SK-N-SH treated with all-trans-retinoic acid at 6 μM for 48 hours (cell line): ENCODE data around the gene PJA2.

Experiments
- ATAC-seq: fragments of 200-7000 bp; cut with Tn5 transposase; 3 replicates; pipeline ENCODE4 v1.9.1; 2020; ENCODE audit warnings: mild to moderate bottlenecking, moderate library complexity
- ARNTL ChIP-seq: fragments of 450-650 bp; formaldehyde crosslinking; IDR thresholded peaks from 2 replicates; pipeline ENCODE4 v1.5.0; 2020; ENCODE audit warnings: low read depth, mild to moderate bottlenecking, moderate library complexity, borderline replicate concordance
- BACH2 ChIP-seq: fragments of 250-450 bp; sonication (Bioruptor Pico); IDR thresholded peaks from 2 replicates; pipeline ENCODE4 v1.9.0; 2021; ENCODE audit warnings: mild to moderate bottlenecking, borderline replicate concordance
- CREB5 ChIP-seq: fragments of 250-450 bp; sonication (Bioruptor Pico); IDR thresholded peaks from 2 replicates; pipeline ENCODE4 v1.5.1; 2020; ENCODE audit warnings: low read depth, mild to moderate bottlenecking, moderate library complexity
- CSDC2 ChIP-seq: fragments of 250-450 bp; sonication (Bioruptor Pico); IDR thresholded peaks from 2 replicates; pipeline ENCODE4 v1.5.0; 2020; ENCODE audit warnings: mild to moderate bottlenecking, moderate library complexity
- ESRRG ChIP-seq: fragments of 250-450 bp; sonication (Bioruptor Pico); IDR thresholded peaks from 2 replicates; pipeline ENCODE4 v1.6.1; 2021; ENCODE audit warnings: mild to moderate bottlenecking
- GLIS3 ChIP-seq: fragments of 250-450 bp; sonication (Bioruptor Pico); IDR thresholded peaks from 2 replicates; pipeline ENCODE4 v1.5.0; 2020; ENCODE audit warnings: mild to moderate bottlenecking, moderate library complexity
- ISL1 ChIP-seq: fragments of 250-450 bp; sonication (Bioruptor Pico); IDR thresholded peaks from 2 replicates; pipeline ENCODE4 v2.1.2; 2022; ENCODE audit warnings: mild to moderate bottlenecking, moderate library complexity
- OSR1 ChIP-seq: fragments of 250-450 bp; sonication (Bioruptor Pico); IDR thresholded peaks from 2 replicates; pipeline ENCODE4 v1.8.0; 2022; ENCODE audit warnings: moderate library complexity, mild to moderate bottlenecking, inconsistent platforms
- PPARA ChIP-seq: fragments of 250-450 bp; sonication (Bioruptor Pico); IDR thresholded peaks from 2 replicates; pipeline ENCODE4 v1.5.0; 2020; ENCODE audit warnings: mild to moderate bottlenecking, borderline replicate concordance
- RARB ChIP-seq: fragments of 250-450 bp; sonication (Bioruptor Pico); IDR thresholded peaks from 2 replicates; pipeline ENCODE4 v1.8.0; 2021; ENCODE audit warnings: mild to moderate bottlenecking, moderate library complexity
- SNAI2 ChIP-seq: fragments of 250-450 bp; sonication (Bioruptor Pico); IDR thresholded peaks from 2 replicates; pipeline ENCODE4 v1.5.0; 2020; ENCODE audit warnings: mild to moderate bottlenecking, moderate library complexity
- TCF4 ChIP-seq: fragments of 250-450 bp; sonication (Bioruptor Pico); IDR thresholded peaks from 2 replicates; pipeline ENCODE4 v1.8.0; 2021; ENCODE audit warnings: mild to moderate bottlenecking, moderate library complexity, borderline replicate concordance
- TOX ChIP-seq: fragments of 250-450 bp; sonication (Bioruptor Pico); IDR thresholded peaks from 2 replicates; pipeline ENCODE4 v1.8.0; 2021; ENCODE audit warnings: mild to moderate bottlenecking, moderate library complexity, borderline replicate concordance
- TSHZ2 ChIP-seq: fragments of 250-450 bp; sonication (Bioruptor Pico); IDR thresholded peaks from 2 replicates; pipeline ENCODE4 v1.5.0; 2020; ENCODE audit warnings: mild to moderate bottlenecking, moderate library complexity
- ZC3H10 ChIP-seq: fragments of 250-450 bp; sonication (Bioruptor Pico); IDR thresholded peaks from 2 replicates; pipeline ENCODE4 v1.5.1; 2021; ENCODE audit warnings: mild to moderate bottlenecking, moderate library complexity
- ZFP3 ChIP-seq: fragments of 250-450 bp; sonication (Bioruptor Pico); IDR thresholded peaks from 2 replicates; pipeline ENCODE4 v1.5.0; 2020; ENCODE audit warnings: mild to moderate bottlenecking, moderate library complexity
- ZFP30 ChIP-seq: fragments of 450-650 bp; formaldehyde crosslinking; IDR thresholded peaks from 2 replicates; pipeline ENCODE4 v1.5.0; 2022; ENCODE audit warnings: mild to moderate bottlenecking, moderate library complexity
- ZNF565 ChIP-seq: fragments of 450-650 bp; formaldehyde crosslinking; conservative IDR thresholded peaks from 2 replicates; pipeline ENCODE4 v1.5.0; 2020; ENCODE audit warnings: low read depth, mild to moderate bottlenecking, moderate library complexity
- ZNF70 ChIP-seq: fragments of 450-650 bp; formaldehyde crosslinking; IDR thresholded peaks from 2 replicates; pipeline ENCODE4 v1.5.0; 2020; ENCODE audit warnings: mild to moderate bottlenecking, moderate library complexity
- ZNF8 ChIP-seq: fragments of 450-650 bp; formaldehyde crosslinking; IDR thresholded peaks from 2 replicates; pipeline ENCODE4 v1.5.0; 2020; ENCODE audit warnings: mild to moderate bottlenecking, moderate library complexity
- TF ChIP-seq, protein P1 (sequence below): fragments of 250-450 bp; sonication (Bioruptor Pico); IDR thresholded peaks from 2 replicates; pipeline ENCODE4 v1.8.0; 2020; ENCODE audit warnings: mild to moderate bottlenecking, moderate library complexity, borderline replicate concordance
- TF ChIP-seq, protein P2 (sequence below): fragments of 250-450 bp; sonication (Bioruptor Pico); IDR thresholded peaks from 2 replicates; pipeline ENCODE4 v1.8.0; 2021; ENCODE audit warnings: low read depth, mild to moderate bottlenecking, moderate library complexity, borderline replicate concordance
- TF ChIP-seq, protein P3 (sequence below): fragments of 250-450 bp; sonication (Bioruptor Pico); IDR thresholded peaks from 2 replicates; pipeline ENCODE4 v1.5.1; 2021; ENCODE audit warnings: mild to moderate bottlenecking, moderate library complexity

The PJA2 gene

GRCh38 chr5:109305352-109305751 is 104.4 kb downstream of the PJA2 start:
- no peak for ATAC-seq
- TF ChIP-seq, protein P1, sequence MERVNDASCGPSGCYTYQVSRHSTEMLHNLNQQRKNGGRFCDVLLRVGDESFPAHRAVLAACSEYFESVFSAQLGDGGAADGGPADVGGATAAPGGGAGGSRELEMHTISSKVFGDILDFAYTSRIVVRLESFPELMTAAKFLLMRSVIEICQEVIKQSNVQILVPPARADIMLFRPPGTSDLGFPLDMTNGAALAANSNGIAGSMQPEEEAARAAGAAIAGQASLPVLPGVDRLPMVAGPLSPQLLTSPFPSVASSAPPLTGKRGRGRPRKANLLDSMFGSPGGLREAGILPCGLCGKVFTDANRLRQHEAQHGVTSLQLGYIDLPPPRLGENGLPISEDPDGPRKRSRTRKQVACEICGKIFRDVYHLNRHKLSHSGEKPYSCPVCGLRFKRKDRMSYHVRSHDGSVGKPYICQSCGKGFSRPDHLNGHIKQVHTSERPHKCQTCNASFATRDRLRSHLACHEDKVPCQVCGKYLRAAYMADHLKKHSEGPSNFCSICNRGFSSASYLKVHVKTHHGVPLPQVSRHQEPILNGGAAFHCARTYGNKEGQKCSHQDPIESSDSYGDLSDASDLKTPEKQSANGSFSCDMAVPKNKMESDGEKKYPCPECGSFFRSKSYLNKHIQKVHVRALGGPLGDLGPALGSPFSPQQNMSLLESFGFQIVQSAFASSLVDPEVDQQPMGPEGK (CRISPR knock-in tag) = no peak
- TF ChIP-seq ZNF70 (CRISPR knock-in tag) = no peak
- no peak for TF ChIP-seq PPARA
- no peak for TF ChIP-seq TCF4 (CRISPR knock-in tag)
- TF ChIP-seq BACH2 (CRISPR knock-in tag) = no peak
- TF ChIP-seq, protein P2, sequence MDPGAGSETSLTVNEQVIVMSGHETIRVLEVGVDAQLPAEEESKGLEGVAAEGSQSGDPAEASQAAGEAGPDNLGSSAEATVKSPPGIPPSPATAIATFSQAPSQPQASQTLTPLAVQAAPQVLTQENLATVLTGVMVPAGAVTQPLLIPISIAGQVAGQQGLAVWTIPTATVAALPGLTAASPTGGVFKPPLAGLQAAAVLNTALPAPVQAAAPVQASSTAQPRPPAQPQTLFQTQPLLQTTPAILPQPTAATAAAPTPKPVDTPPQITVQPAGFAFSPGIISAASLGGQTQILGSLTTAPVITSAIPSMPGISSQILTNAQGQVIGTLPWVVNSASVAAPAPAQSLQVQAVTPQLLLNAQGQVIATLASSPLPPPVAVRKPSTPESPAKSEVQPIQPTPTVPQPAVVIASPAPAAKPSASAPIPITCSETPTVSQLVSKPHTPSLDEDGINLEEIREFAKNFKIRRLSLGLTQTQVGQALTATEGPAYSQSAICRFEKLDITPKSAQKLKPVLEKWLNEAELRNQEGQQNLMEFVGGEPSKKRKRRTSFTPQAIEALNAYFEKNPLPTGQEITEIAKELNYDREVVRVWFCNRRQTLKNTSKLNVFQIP (CRISPR knock-in tag) = no peak
- TF ChIP-seq OSR1 = no peak
- no peak for TF ChIP-seq ESRRG
- TF ChIP-seq CSDC2 (CRISPR knock-in tag) = no peak
- TF ChIP-seq ZFP30 (CRISPR knock-in tag) = no peak
- TF ChIP-seq, protein P3, sequence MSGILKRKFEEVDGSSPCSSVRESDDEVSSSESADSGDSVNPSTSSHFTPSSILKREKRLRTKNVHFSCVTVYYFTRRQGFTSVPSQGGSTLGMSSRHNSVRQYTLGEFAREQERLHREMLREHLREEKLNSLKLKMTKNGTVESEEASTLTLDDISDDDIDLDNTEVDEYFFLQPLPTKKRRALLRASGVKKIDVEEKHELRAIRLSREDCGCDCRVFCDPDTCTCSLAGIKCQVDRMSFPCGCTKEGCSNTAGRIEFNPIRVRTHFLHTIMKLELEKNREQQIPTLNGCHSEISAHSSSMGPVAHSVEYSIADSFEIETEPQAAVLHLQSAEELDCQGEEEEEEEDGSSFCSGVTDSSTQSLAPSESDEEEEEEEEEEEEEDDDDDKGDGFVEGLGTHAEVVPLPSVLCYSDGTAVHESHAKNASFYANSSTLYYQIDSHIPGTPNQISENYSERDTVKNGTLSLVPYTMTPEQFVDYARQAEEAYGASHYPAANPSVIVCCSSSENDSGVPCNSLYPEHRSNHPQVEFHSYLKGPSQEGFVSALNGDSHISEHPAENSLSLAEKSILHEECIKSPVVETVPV (CRISPR knock-in tag) = no peak
- no peak for TF ChIP-seq RARB
- no peak for TF ChIP-seq ZC3H10 (CRISPR knock-in tag)
- no peak for TF ChIP-seq TOX (CRISPR knock-in tag)
- TF ChIP-seq SNAI2 = no peak
- no peak for TF ChIP-seq GLIS3 (CRISPR knock-in tag)
- TF ChIP-seq CREB5 (CRISPR knock-in tag) = no peak

- TF ChIP-seq, protein P1 (CRISPR knock-in tag) = no peak
- no peak for TF ChIP-seq TCF4 (CRISPR knock-in tag)
- TF ChIP-seq ZNF8 (CRISPR knock-in tag) = no peak
- no peak for TF ChIP-seq GLIS3 (CRISPR knock-in tag)
- no peak for TF ChIP-seq ZFP30 (CRISPR knock-in tag)
- TF ChIP-seq ESRRG = no peak
- TF ChIP-seq RARB = no peak
- no peak for TF ChIP-seq ZFP3 (CRISPR knock-in tag)
- TF ChIP-seq, protein P3 (CRISPR knock-in tag) = no peak
- TF ChIP-seq ZC3H10 (CRISPR knock-in tag) = no peak
- no peak for TF ChIP-seq SNAI2
- TF ChIP-seq OSR1 = no peak
- TF ChIP-seq PPARA = no peak
- no peak for TF ChIP-seq CREB5 (CRISPR knock-in tag)
- no peak for TF ChIP-seq ISL1 (CRISPR knock-in tag)
- no peak for TF ChIP-seq ZNF565 (CRISPR knock-in tag)
- TF ChIP-seq ARNTL = no peak
- no peak for TF ChIP-seq TSHZ2 (CRISPR knock-in tag)
- no peak for ATAC-seq
Measured at GRCh38 chr5:109304309-109304708, 105.5 kb downstream of the PJA2 start.
